ENCODE data around the gene STMN3.
"Not testable (repeated sequence)": the region's sequence is repeated elsewhere in the genome, so short reads cannot be mapped to it uniquely, and the experiment has no call there.

Gene STMN3

GRCh38 chr20:63602321-63602720, 50.9 kb downstream of the STMN3 start:
- no peak for DNase-seq

- not testable (repeated sequence) for DNase-seq
These were observed 51.5 kb downstream of the STMN3 start for GRCh38 chr20:63601679-63602078.

GRCh38 chr20:63599396-63600050, 53.7 kb downstream of the STMN3 start:
- no peak for DNase-seq

- no peak for DNase-seq
These were observed 54.5 kb downstream of the STMN3 start for GRCh38 chr20:63598479-63599395.

GRCh38 chr20:63597651-63598478, 55.4 kb downstream of the STMN3 start:
- no peak for DNase-seq

- no peak for DNase-seq
These were observed 56.8 kb downstream of the STMN3 start for GRCh38 chr20:63596423-63596822.

- DNase-seq = no peak
These were observed 57.7 kb downstream of the STMN3 start for GRCh38 chr20:63595416-63596127.

GRCh38 chr20:63594043-63594561, 59.1 kb downstream of the STMN3 start:
- no peak for DNase-seq

GRCh38 chr20:63592661-63593060, 60.6 kb downstream of the STMN3 start:
- DNase-seq = no peak

GRCh38 chr20:63591786-63592355, 61.4 kb downstream of the STMN3 start:
- DNase-seq = no peak

- no peak for DNase-seq
These were observed 62.1 kb downstream of the STMN3 start for GRCh38 chr20:63591147-63591533.

GRCh38 chr20:63590218-63591146, 62.7 kb downstream of the STMN3 start:
- no peak for DNase-seq

Data from NCI-H1048 (cell line).